ENCODE data around the gene FOXM1. TPM values are rescaled to one million over a fixed set of nuclear protein-coding genes. Genes with fewer than 3 reads are reported as not detected.

The FOXM1 gene
- total RNA-seq, 1 experiment from 2014 or later = 118 TPM

DNA sequence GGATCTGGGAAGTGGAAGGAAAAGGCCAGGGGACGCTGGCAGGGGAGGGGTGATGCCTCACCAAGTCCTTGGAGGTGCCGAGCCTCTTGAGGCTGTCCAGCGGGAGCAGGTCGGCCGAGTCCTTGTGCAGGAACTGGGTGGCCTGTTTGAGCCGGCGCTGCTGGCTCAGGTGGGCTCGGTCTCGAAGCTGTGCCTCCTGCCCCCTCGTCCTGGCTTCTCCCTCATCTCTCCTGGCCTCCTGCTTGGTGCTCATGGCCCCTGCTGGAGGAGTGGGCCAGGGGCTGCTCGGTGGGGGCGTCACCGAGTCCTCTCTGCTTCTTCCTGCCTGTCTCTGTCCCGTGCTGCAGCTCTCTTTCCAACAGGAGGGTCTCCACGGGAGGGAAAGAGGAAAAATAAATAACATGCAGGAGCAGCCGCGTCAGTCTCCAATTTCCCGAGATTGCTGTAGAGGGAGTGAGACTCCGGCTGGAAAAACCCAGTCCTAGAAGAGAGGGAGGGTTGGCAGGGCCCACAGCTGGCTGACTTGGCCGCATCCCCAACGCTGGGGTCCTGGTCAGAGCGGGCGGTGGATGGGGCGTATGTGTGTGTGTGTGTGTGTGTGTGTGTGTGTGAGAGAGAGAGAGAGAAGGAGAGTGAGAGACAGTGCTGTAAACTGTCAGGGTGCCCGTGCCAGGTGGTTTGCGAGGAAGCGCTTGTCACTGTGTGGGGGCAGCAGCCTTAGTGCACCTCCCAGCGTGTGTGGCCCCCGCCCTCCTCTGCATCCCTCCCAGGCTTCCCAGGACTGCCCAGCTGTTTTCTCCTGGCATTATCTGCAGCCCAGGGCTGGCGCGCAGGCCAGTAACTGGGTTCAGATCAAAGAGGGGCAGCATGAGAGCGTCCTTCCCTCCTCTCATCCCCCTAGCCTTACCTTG is 42.1 kb downstream of the FOXM1 start, which contains the start of gene NRIP2:
Gene NRIP2, minus strand, starts transcription at position 455 of the 911 bp plus-strand sequence. Its CDS starts 52 bp downstream, at position 403.
- 0 out of 2 replicates have a peak, but pooled peaks have one; percentile 18 for TF ChIP-seq FOXP1 (CRISPR knock-in tag; IDR thresholded peaks at IDR 0.05; ENCODE audit: borderline replicate concordance)
- no peak for TF ChIP-seq FOXJ3 (CRISPR knock-in tag; IDR thresholded peaks at IDR 0.05; ENCODE audit: borderline replicate concordance)
- peaks cover 13% of the 10 kb centered on the region for H3K36me3 Mint-ChIP-seq
- CTCF ChIA-PET = interaction anchor here (0.6 to 4.0 kb wide), 12 partner anchors 11 to 351 kb away, joined by 3 to 45 read pairs (median 3); no protein-coding TSS in a partner anchor
- POLR2A ChIA-PET = interaction anchor here (0.6 to 1.1 kb wide), 3 partner anchors 51 to 218 kb away, joined by 3 to 4 read pairs (median 3); no protein-coding TSS in a partner anchor
- H3K27me3 Mint-ChIP-seq (ENCODE audit: low read depth) = no peaks in the 10 kb centered on the region; the same call in none of the 2 replicates
- peak; percentile 67 for ATAC-seq
- peaks cover 16% of the 10 kb centered on the region for H3K4me1 Mint-ChIP-seq
- H3K9me3 Mint-ChIP-seq = no peaks in the 10 kb centered on the region
- peak within 1 kb of the TSS; percentile 24 for H3K4me3 Mint-ChIP-seq
- DNase-seq (ENCODE audit: low spot score) = peak; percentile 51
- no peak within 1 kb of the TSS for H3K27ac Mint-ChIP-seq

GRCh38 chr12:2833810-2834209 is 43.2 kb downstream of the FOXM1 start:
- CTCF ChIA-PET = interaction anchor here (1.0 to 4.0 kb wide), 4 partner anchors 12 to 111 kb away, joined by 3 to 45 read pairs (median 6); no protein-coding TSS in a partner anchor
- H3K9me3 Mint-ChIP-seq = no peaks in the 10 kb centered on the region
- H3K36me3 Mint-ChIP-seq = peaks cover 11% of the 10 kb centered on the region
- no peak overlapping the region for H3K27ac Mint-ChIP-seq
- DNase-seq (ENCODE audit: low spot score) = no peak
- TF ChIP-seq TCF7 (CRISPR knock-in tag; IDR thresholded peaks at IDR 0.05; ENCODE audit: low read depth) = no peak
- TF ChIP-seq FOXK1 (CRISPR knock-in tag; IDR thresholded peaks at IDR 0.05) = no peak
- TF ChIP-seq ZSCAN18 (CRISPR knock-in tag; IDR thresholded peaks at IDR 0.05) = no peak
- no peak for TF ChIP-seq GRHL2 (CRISPR knock-in tag; IDR thresholded peaks at IDR 0.05; ENCODE audit: insufficient replicate concordance, severe bottlenecking)
- no peak for TF ChIP-seq HMGA2 (CRISPR knock-in tag; IDR thresholded peaks at IDR 0.05)
- no peak for TF ChIP-seq ZNF671 (CRISPR knock-in tag; IDR thresholded peaks at IDR 0.05)
- no peak for TF ChIP-seq ZNF263 (CRISPR knock-in tag; IDR thresholded peaks at IDR 0.05; ENCODE audit: low read depth)
- TF ChIP-seq, protein P1, sequence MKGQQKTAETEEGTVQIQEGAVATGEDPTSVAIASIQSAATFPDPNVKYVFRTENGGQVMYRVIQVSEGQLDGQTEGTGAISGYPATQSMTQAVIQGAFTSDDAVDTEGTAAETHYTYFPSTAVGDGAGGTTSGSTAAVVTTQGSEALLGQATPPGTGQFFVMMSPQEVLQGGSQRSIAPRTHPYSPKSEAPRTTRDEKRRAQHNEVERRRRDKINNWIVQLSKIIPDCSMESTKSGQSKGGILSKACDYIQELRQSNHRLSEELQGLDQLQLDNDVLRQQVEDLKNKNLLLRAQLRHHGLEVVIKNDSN (CRISPR knock-in tag; IDR thresholded peaks at IDR 0.05) = no peak
- ATAC-seq = no peak
- peaks cover 16% of the 10 kb centered on the region for H3K4me1 Mint-ChIP-seq
- POLR2A ChIA-PET = interaction anchor here (1.1 kb wide), 1 partner anchor 82 kb away, joined by 3 read pairs; no protein-coding TSS in a partner anchor
- H3K27me3 Mint-ChIP-seq (ENCODE audit: low read depth) = no peaks in the 10 kb centered on the region; the same call in none of the 2 replicates
- no peak overlapping the region for H3K4me3 Mint-ChIP-seq

- Mint-ChIP-seq H3K4me3 (no peak overlapping the region), H3K27ac (no peak overlapping the region), H3K36me3 (peaks cover 14% of the 10 kb centered on the region), H3K9me3 (no peaks in the 10 kb centered on the region), H3K4me1 (peaks cover 16% of the 10 kb centered on the region), H3K27me3 (ENCODE audit: low read depth) (no peaks in the 10 kb centered on the region; the same call in none of the 2 replicates)
- DNase-seq (ENCODE audit: low spot score) (no peak), ATAC-seq (no peak)
- CTCF ChIA-PET = interaction anchor here (0.5 to 4.0 kb wide), 5 partner anchors 12 to 325 kb away, joined by 3 to 45 read pairs (median 5); no protein-coding TSS in a partner anchor
- POLR2A ChIA-PET = no interaction called here
- TF ChIP-seq JAZF1 (CRISPR knock-in tag; IDR thresholded peaks at IDR 0.05) (no peak), CREB1 (CRISPR knock-in tag; IDR thresholded peaks at IDR 0.05) (no peak), ZNF138 (CRISPR knock-in tag; conservative IDR thresholded peaks at IDR 0.05) (no peak), KAT7 (CRISPR knock-in tag; IDR thresholded peaks at IDR 0.05; ENCODE audit: borderline replicate concordance) (no peak), NR3C1 (CRISPR knock-in tag; conservative IDR thresholded peaks at IDR 0.05; ENCODE audit: low read depth) (no peak), RELA (CRISPR knock-in tag; IDR thresholded peaks at IDR 0.05; ENCODE audit: borderline replicate concordance) (no peak), RORB (CRISPR knock-in tag; IDR thresholded peaks at IDR 0.05) (no peak), ZNF416 (CRISPR knock-in tag; IDR thresholded peaks at IDR 0.05) (no peak), FOXJ3 (CRISPR knock-in tag; IDR thresholded peaks at IDR 0.05; ENCODE audit: borderline replicate concordance) (no peak), PRRX2 (CRISPR knock-in tag; IDR thresholded peaks at IDR 0.05) (no peak), TP53 (CRISPR knock-in tag; IDR thresholded peaks at IDR 0.05) (no peak), NR1H2 (CRISPR knock-in tag; IDR thresholded peaks at IDR 0.05) (no peak), GRHL2 (CRISPR knock-in tag; IDR thresholded peaks at IDR 0.05; ENCODE audit: insufficient replicate concordance, severe bottlenecking) (no peak), TCF7 (CRISPR knock-in tag; IDR thresholded peaks at IDR 0.05; ENCODE audit: low read depth) (no peak)
- TF ChIP-seq, protein P2, sequence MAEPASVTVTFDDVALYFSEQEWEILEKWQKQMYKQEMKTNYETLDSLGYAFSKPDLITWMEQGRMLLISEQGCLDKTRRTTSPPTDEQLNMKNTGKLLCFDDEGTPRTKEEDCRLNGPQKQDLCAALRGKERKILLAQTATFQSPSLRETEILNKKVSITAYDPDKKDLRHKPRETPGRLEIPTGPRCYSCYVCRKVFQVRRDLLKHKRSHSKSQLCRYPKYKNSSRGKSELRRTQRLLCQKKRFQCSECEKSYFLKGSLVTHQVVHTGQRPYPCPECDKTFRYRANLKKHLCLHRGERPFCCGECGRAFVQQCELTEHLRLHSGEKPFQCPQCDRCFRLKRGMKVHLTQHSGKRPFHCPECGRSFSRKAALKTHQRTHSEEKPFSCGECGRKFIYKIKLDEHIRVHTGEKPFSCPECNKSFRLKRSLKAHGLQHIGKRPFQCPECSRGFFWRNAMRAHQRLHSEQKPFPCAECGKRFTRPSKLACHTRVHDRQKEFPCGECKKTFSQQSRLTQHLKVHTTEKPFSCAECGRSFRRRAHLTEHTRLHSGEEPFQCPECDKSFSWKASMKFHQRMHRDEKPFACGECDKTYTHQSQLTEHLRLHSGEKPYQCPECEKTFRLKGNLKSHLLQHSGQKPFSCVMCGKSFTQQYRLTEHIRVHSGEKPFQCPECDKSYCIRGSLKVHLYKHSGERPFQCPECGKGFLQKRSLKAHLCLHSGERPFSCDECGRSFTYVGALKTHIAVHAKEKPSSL (CRISPR knock-in tag; conservative IDR thresholded peaks at IDR 0.05) = no peak
- TF ChIP-seq, protein P3, sequence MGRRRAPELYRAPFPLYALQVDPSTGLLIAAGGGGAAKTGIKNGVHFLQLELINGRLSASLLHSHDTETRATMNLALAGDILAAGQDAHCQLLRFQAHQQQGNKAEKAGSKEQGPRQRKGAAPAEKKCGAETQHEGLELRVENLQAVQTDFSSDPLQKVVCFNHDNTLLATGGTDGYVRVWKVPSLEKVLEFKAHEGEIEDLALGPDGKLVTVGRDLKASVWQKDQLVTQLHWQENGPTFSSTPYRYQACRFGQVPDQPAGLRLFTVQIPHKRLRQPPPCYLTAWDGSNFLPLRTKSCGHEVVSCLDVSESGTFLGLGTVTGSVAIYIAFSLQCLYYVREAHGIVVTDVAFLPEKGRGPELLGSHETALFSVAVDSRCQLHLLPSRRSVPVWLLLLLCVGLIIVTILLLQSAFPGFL (CRISPR knock-in tag; IDR thresholded peaks at IDR 0.05; ENCODE audit: borderline replicate concordance) = no peak
These were observed 43.6 kb downstream of the FOXM1 start for GRCh38 chr12:2833327-2833726.
